ENCODE measurements around the gene WFDC6. TPM values are rescaled to one million over a fixed set of nuclear protein-coding genes. Genes with fewer than 3 reads are reported as not detected.
"Not testable (repeated sequence)": the region's sequence is repeated elsewhere in the genome, so short reads cannot be mapped to it uniquely, and the experiment has no call there.

The WFDC6 gene
- 10 to 100 TPM in 1 of 2 donors, not detected in 1; 34.8 TPM for total RNA-seq

DNA sequence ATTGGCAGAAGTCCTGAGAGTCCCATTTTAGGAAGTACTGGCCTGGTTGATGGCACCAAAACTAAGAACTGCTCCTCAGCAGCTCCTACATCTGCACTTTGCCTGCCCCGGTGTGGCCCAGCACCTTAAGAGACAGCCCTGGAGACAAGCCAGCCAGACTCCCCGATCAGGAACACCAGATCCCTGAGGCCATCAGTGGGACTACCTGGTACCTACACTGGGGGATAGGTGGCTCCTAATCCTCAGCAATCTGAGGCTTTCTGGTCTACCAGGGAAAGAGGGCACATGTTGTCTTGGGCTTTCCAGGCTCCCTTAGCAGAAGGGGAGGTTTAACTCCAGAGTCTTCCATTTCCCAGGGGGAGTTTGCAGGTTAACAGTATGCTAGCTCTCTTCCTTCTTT is at the start of gene WFDC6:
WFDC6 (minus strand) TSS at position 101 of the 400 bp plus-strand sequence; CDS start at position 26, 75 bp downstream.
- Histone ChIP-seq H3K4me3 (no peak within 1 kb of the TSS), H3K9me3 (no peaks in the 10 kb centered on the region), H3K27ac (no peak within 1 kb of the TSS), H3K36me3 (no peaks in the 10 kb centered on the region), H3K27me3 (replicated peaks; ENCODE audit: insufficient read depth) (no peaks in the 10 kb centered on the region), H3K4me1 (replicated peaks) (no peaks in the 10 kb centered on the region)
- no peak for TF ChIP-seq POLR2A (IDR thresholded peaks at IDR 0.05)
- TF ChIP-seq, protein P1, sequence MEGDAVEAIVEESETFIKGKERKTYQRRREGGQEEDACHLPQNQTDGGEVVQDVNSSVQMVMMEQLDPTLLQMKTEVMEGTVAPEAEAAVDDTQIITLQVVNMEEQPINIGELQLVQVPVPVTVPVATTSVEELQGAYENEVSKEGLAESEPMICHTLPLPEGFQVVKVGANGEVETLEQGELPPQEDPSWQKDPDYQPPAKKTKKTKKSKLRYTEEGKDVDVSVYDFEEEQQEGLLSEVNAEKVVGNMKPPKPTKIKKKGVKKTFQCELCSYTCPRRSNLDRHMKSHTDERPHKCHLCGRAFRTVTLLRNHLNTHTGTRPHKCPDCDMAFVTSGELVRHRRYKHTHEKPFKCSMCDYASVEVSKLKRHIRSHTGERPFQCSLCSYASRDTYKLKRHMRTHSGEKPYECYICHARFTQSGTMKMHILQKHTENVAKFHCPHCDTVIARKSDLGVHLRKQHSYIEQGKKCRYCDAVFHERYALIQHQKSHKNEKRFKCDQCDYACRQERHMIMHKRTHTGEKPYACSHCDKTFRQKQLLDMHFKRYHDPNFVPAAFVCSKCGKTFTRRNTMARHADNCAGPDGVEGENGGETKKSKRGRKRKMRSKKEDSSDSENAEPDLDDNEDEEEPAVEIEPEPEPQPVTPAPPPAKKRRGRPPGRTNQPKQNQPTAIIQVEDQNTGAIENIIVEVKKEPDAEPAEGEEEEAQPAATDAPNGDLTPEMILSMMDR (IDR thresholded peaks at IDR 0.05): no peak
- TF ChIP-seq POLR2AphosphoS5 (IDR thresholded peaks at IDR 0.05): no peak
- intact Hi-C loops (cut with DNase I): no loop called here
- 77% methylated on average over 2 of the region's 2 CpGs for WGBS
- DNase-seq (ENCODE audit: low spot score): no peak

DNA sequence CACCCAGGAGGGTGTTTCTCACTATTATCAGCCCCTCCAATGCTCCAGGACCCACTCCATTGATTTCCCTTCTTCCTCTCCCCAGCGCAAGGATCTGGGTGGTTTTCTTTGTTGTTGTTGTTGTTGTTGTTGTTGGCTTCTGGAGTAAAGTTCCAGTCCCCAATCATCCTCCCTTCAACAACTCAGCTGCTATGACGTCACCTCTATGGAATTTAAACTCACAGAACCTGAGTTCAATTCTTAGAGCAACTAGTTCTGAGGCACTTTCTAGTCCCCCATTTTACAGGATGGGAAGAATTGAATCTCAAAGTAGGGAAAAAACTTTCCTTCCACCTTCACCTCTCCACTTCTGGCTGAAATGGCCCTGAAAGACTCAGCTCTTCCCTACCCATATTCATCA is 49.5 kb upstream of the WFDC6 start:
- Histone ChIP-seq H3K27ac (no peak overlapping the region), H3K27me3 (replicated peaks; ENCODE audit: insufficient read depth) (no peaks in the 10 kb centered on the region), H3K36me3 (no peaks in the 10 kb centered on the region), H3K4me3 (no peak overlapping the region), H3K4me1 (replicated peaks) (no peaks in the 10 kb centered on the region), H3K9me3 (no peaks in the 10 kb centered on the region)
- WGBS: 74% methylated on average over 2 of the region's 2 CpGs
- TF ChIP-seq, protein P1 (IDR thresholded peaks at IDR 0.05): no peak
- TF ChIP-seq POLR2AphosphoS5 (IDR thresholded peaks at IDR 0.05): no peak
- TF ChIP-seq POLR2A (IDR thresholded peaks at IDR 0.05): no peak
- no peak for DNase-seq (ENCODE audit: low spot score)
- intact Hi-C loops (cut with DNase I): no loop called here

GRCh38 chr20:45585986-45586385 is 46.7 kb upstream of the WFDC6 start:
- intact Hi-C loops (cut with DNase I); DNase-seq (ENCODE audit: low spot score); H3K27me3 ChIP-seq (replicated peaks; ENCODE audit: insufficient read depth); H3K27ac ChIP-seq; H3K4me1 ChIP-seq (replicated peaks); H3K4me3 ChIP-seq; H3K36me3 ChIP-seq; H3K9me3 ChIP-seq: not testable (repeated sequence)
- WGBS: 91% methylated on average over 5 of the region's 5 CpGs

DNA sequence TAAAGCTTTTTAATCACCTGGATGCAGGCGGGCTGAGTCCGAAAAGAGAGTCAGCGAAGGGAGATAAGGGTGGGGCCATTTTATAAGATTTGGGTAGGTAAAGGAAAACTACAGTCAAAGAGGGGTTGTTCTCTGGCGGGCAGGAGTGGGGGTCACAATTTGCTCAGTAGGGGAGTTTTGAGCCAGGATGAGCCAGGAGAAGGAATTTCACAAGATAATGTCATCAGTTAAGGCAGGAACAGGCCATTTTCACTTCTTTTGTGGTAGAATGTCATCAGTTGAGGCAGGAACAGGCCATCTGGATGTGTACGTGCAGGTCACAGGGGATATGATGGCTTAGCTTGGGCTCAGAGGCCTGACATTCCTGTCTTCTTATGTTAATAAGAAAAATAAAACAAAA is 45.0 kb upstream of the WFDC6 start:
- WGBS: 75% methylated on average over 5 of the region's 5 CpGs
- DNase-seq (ENCODE audit: low spot score); H3K27ac ChIP-seq; H3K4me3 ChIP-seq; H3K9me3 ChIP-seq; intact Hi-C loops (cut with DNase I); H3K36me3 ChIP-seq; H3K27me3 ChIP-seq (replicated peaks; ENCODE audit: insufficient read depth); H3K4me1 ChIP-seq (replicated peaks): not testable (repeated sequence)

- Histone ChIP-seq H3K27me3 (replicated peaks; ENCODE audit: insufficient read depth) (no peaks in the 10 kb centered on the region), H3K9me3 (no peaks in the 10 kb centered on the region), H3K4me1 (replicated peaks) (no peaks in the 10 kb centered on the region), H3K36me3 (no peaks in the 10 kb centered on the region), H3K4me3 (no peak overlapping the region), H3K27ac (no peak overlapping the region)
- 73% methylated on average over 3 of the region's 3 CpGs for WGBS
- DNase-seq (ENCODE audit: low spot score): no peak
- intact Hi-C loops (cut with DNase I): no loop called here
- TF ChIP-seq, protein P1 (IDR thresholded peaks at IDR 0.05): no peak
- TF ChIP-seq POLR2A (IDR thresholded peaks at IDR 0.05) (no peak), POLR2AphosphoS5 (IDR thresholded peaks at IDR 0.05) (no peak)
Measured at GRCh38 chr20:45583502-45583901, 44.2 kb upstream of the WFDC6 start.

- DNase-seq (ENCODE audit: low spot score): no peak
- H3K9me3 ChIP-seq: no peaks in the 10 kb centered on the region
- H3K4me1 ChIP-seq (replicated peaks): no peaks in the 10 kb centered on the region
- H3K4me3 ChIP-seq: no peak overlapping the region
- no peaks in the 10 kb centered on the region for H3K36me3 ChIP-seq
- TF ChIP-seq, protein P1 (IDR thresholded peaks at IDR 0.05): no peak
- TF ChIP-seq POLR2AphosphoS5 (IDR thresholded peaks at IDR 0.05) (no peak), POLR2A (IDR thresholded peaks at IDR 0.05) (no peak)
- intact Hi-C loops (cut with DNase I): no loop called here
- H3K27me3 ChIP-seq (replicated peaks; ENCODE audit: insufficient read depth): no peaks in the 10 kb centered on the region
- no peak overlapping the region for H3K27ac ChIP-seq
Measured at GRCh38 chr20:45581702-45582101, 42.4 kb upstream of the WFDC6 start.

Data from prostate gland (tissue), 2 donors.